Vagina (tissue), 2 donors: ENCODE measurements around the gene GPC5. TPM values are rescaled to one million over a fixed set of nuclear protein-coding genes. Genes with fewer than 3 reads are reported as not detected.

ENCODE experiments used
- DNase-seq, 2 donors: peaks; one replicate each; pipeline ENCODE4 v3.0.0-alpha.2; 2017; ENCODE audit errors: extremely low spot score in 2 of 2
- H3K27ac ChIP-seq: fragments of 200-600 bp; sonication (generic); one replicate; pipeline ENCODE4 v1.5.1; 2019
- H3K27me3 ChIP-seq: fragments of 200-600 bp; sonication (generic); one replicate; pipeline ENCODE4 v1.5.1; 2019
- H3K36me3 ChIP-seq, 2 donors: fragments of 200-600 bp; sonication (generic); one replicate each; pipeline ENCODE4 v1.5.1; 2017 to 2019
- H3K4me1 ChIP-seq: fragments of 200-600 bp; sonication (generic); one replicate; pipeline ENCODE4 v1.5.1; 2019
- H3K4me3 ChIP-seq, 2 donors: fragments of 200-600 bp; sonication (generic); 1 replicate in 1 of 2; 2 replicates in 1 of 2; pipeline ENCODE4 v1.5.1; 2016 to 2019
- H3K9me3 ChIP-seq: fragments of 200-600 bp; sonication (generic); one replicate; pipeline ENCODE4 v1.5.1; 2019
- CTCF ChIP-seq, 3 experiments: fragments of 450-650 bp in 2 of 3; fragments of 200-600 bp in 1 of 3; sonication (generic) in 1 of 3; IDR thresholded peaks; one replicate each; pipeline ENCODE4 v1.5.1; 2017 to 2019; ENCODE audit warnings: antibody characterized with exemption in 3 of 3, mild to moderate bottlenecking in 2 of 3, moderate library complexity in 2 of 3
- POLR2A ChIP-seq, 2 donors: fragments of 450-650 bp; IDR thresholded peaks; one replicate each; pipeline ENCODE4 v1.6.1; 2017; ENCODE audit warnings: antibody characterized with exemption in 2 of 2, mild to moderate bottlenecking in 2 of 2, moderate library complexity in 2 of 2
- POLR2AphosphoS5 ChIP-seq, 2 donors: sonication (generic); formaldehyde crosslinking; IDR thresholded peaks; one replicate each; pipeline ENCODE4 v1.9.0; 2017; ENCODE audit warnings: antibody characterized with exemption in 2 of 2, mild to moderate bottlenecking in 2 of 2, low read depth in 1 of 2; ENCODE audit not compliant: insufficient read depth in 1 of 2
- intact Hi-C: fragments of 100-400 bp; cut with DNase I; formaldehyde crosslinking; loops from one replicate; pipeline ENCODE4 v1.15.1; 2023
- total RNA-seq: library from RNA; depleted of rRNA; stranded (reverse); fragments of >200 nt; gene quantifications from one replicate; pipeline ENCODE4 v1.2.3, GENCODE V29; 2016

The GPC5 gene
- total RNA-seq, 1 donor from 2014 or later = 1.7 TPM

- intact Hi-C loops = no loop called here
- H3K4me1 ChIP-seq = no peaks in the 10 kb centered on the region
- H3K27ac ChIP-seq = no peak overlapping the region
- no peaks in the 10 kb centered on the region for H3K27me3 ChIP-seq
- H3K4me3 ChIP-seq = no peak overlapping the region
- no peak for DNase-seq
- H3K36me3 ChIP-seq = no peaks in the 10 kb centered on the region
- no peaks in the 10 kb centered on the region for H3K9me3 ChIP-seq
- TF ChIP-seq POLR2A (IDR thresholded peaks at IDR 0.05) = no peak
- TF ChIP-seq POLR2AphosphoS5 (IDR thresholded peaks at IDR 0.05; ENCODE audit: insufficient read depth in 1 of 2, low read depth in 1 of 2) = no peak
- no peak for TF ChIP-seq CTCF (IDR thresholded peaks at IDR 0.05)
Measured at GRCh38 chr13:91644806-91645205, 246.4 kb downstream of the GPC5 start.

- H3K36me3 ChIP-seq = no peaks in the 10 kb centered on the region
- intact Hi-C loops = no loop called here
- TF ChIP-seq POLR2AphosphoS5 (IDR thresholded peaks at IDR 0.05; ENCODE audit: insufficient read depth in 1 of 2, low read depth in 1 of 2) (no peak), CTCF (IDR thresholded peaks at IDR 0.05) (no peak), POLR2A (IDR thresholded peaks at IDR 0.05) (no peak)
- no peak overlapping the region for H3K4me3 ChIP-seq
- no peaks in the 10 kb centered on the region for H3K4me1 ChIP-seq
- no peak for DNase-seq
- H3K27ac ChIP-seq = no peak overlapping the region
- H3K9me3 ChIP-seq = no peaks in the 10 kb centered on the region
- H3K27me3 ChIP-seq = no peaks in the 10 kb centered on the region
Measured at GRCh38 chr13:91647361-91647990, 249.1 kb downstream of the GPC5 start.

- intact Hi-C loops = no loop called here
- no peaks in the 10 kb centered on the region for H3K4me1 ChIP-seq
Measured at GRCh38 chr13:91648012-91648411, 249.6 kb downstream of the GPC5 start.

GRCh38 chr13:91649456-91649855 is 251.0 kb downstream of the GPC5 start:
- TF ChIP-seq CTCF (IDR thresholded peaks at IDR 0.05) (no peak), POLR2A (IDR thresholded peaks at IDR 0.05) (no peak), POLR2AphosphoS5 (IDR thresholded peaks at IDR 0.05; ENCODE audit: insufficient read depth in 1 of 2, low read depth in 1 of 2) (no peak)
- Histone ChIP-seq H3K27ac (no peak overlapping the region), H3K4me1 (no peaks in the 10 kb centered on the region), H3K27me3 (no peaks in the 10 kb centered on the region), H3K9me3 (no peaks in the 10 kb centered on the region), H3K36me3 (no peaks in the 10 kb centered on the region), H3K4me3 (no peak overlapping the region)
- DNase-seq = no peak
- intact Hi-C loops = no loop called here

More at GRCh38 chr13:91648012-91648411, 249.6 kb downstream of the GPC5 start:
- H3K27ac ChIP-seq = no peak overlapping the region
- H3K36me3 ChIP-seq = no peaks in the 10 kb centered on the region
- no peak overlapping the region for H3K4me3 ChIP-seq
- H3K27me3 ChIP-seq = no peaks in the 10 kb centered on the region
- H3K9me3 ChIP-seq = no peaks in the 10 kb centered on the region
- TF ChIP-seq CTCF (IDR thresholded peaks at IDR 0.05) = no peak
- no peak for TF ChIP-seq POLR2AphosphoS5 (IDR thresholded peaks at IDR 0.05; ENCODE audit: insufficient read depth in 1 of 2, low read depth in 1 of 2)
- TF ChIP-seq POLR2A (IDR thresholded peaks at IDR 0.05) = no peak
- DNase-seq = no peak

GRCh38 chr13:91652404-91653301 is 254.2 kb downstream of the GPC5 start:
- no peaks in the 10 kb centered on the region for H3K36me3 ChIP-seq
- no peak overlapping the region for H3K4me3 ChIP-seq
- DNase-seq = no peak
- H3K27ac ChIP-seq = no peak overlapping the region
- H3K4me1 ChIP-seq = no peaks in the 10 kb centered on the region
- TF ChIP-seq POLR2AphosphoS5 (IDR thresholded peaks at IDR 0.05; ENCODE audit: insufficient read depth in 1 of 2, low read depth in 1 of 2) = no peak
- intact Hi-C loops = no loop called here
- H3K27me3 ChIP-seq = no peaks in the 10 kb centered on the region
- no peaks in the 10 kb centered on the region for H3K9me3 ChIP-seq
